Calu3 (cell line): ENCODE data around the gene SNRNP35. TPM values are rescaled to one million over a fixed set of nuclear protein-coding genes. Genes with fewer than 3 reads are reported as not detected.
"Not testable (repeated sequence)": the region's sequence is repeated elsewhere in the genome, so short reads cannot be mapped to it uniquely, and the experiment has no call there.

ENCODE experiments used
- BruUV-seq: library from RNA; stranded (reverse); fragments of 400-500 nt; replicated peaks from 2 replicates; lab custom pipeline; 2021; lab: Mats Ljungman, UMichigan
- CTCF ChIA-PET: fragments of 300-600 bp; sonication (Branson Sonifier 250); formaldehyde crosslinking; loops from one replicate; lab custom pipeline; 2022; ENCODE audit warnings: antibody characterized with exemption; lab: Charles Lee
- DNase-seq: peaks from one replicate; pipeline ENCODE4 v3.0.0; 2022
- H3K27ac Mint-ChIP-seq: one replicate; pipeline ENCODE4 v1.8.0; 2022; ENCODE audit warnings: mixed read lengths; ENCODE audit not compliant: unreplicated experiment
- H3K27me3 Mint-ChIP-seq: one replicate; pipeline ENCODE4 v1.8.0; 2022; ENCODE audit warnings: mixed read lengths; ENCODE audit not compliant: unreplicated experiment
- H3K36me3 Mint-ChIP-seq: one replicate; pipeline ENCODE4 v1.8.0; 2022; ENCODE audit warnings: mild to moderate bottlenecking, moderate library complexity, mixed read lengths; ENCODE audit not compliant: insufficient read depth, unreplicated experiment
- H3K4me1 Mint-ChIP-seq: one replicate; pipeline ENCODE4 v1.8.0; 2022; ENCODE audit warnings: mild to moderate bottlenecking, low read depth, mixed read lengths; ENCODE audit not compliant: unreplicated experiment
- H3K4me3 Mint-ChIP-seq: one replicate; pipeline ENCODE4 v1.8.0; 2022; ENCODE audit warnings: mild to moderate bottlenecking, low read depth, moderate library complexity, mixed read lengths; ENCODE audit not compliant: unreplicated experiment
- H3K9me3 Mint-ChIP-seq: one replicate; pipeline ENCODE4 v1.8.0; 2022; ENCODE audit warnings: low read depth, mixed read lengths; ENCODE audit not compliant: unreplicated experiment
- CTCF ChIP-seq: fragments of 200-600 bp; IDR thresholded peaks from one replicate; pipeline ENCODE4 v1.8.0; 2022; ENCODE audit warnings: antibody characterized with exemption; ENCODE audit not compliant: unreplicated experiment
- intact Hi-C: fragments of 100-400 bp; cut with micrococcal nuclease; formaldehyde crosslinking; loops from one replicate; pipeline ENCODE4 v1.10.0; 2022; ENCODE audit not compliant: unreplicated experiment
- total RNA-seq: library from RNA; stranded (reverse); gene quantifications from 2 replicates; pipeline ENCODE4 v1.2.3, GENCODE V29; 2022

Gene SNRNP35
- total RNA-seq, 1 experiment from 2014 or later = 34.9 TPM

GRCh38 chr12:123449249-123449733 lies 8.6 kb upstream of the SNRNP35 start:
- BruUV-seq = no TSS peak
- intact Hi-C loops = no loop called here
- no peak for DNase-seq
- H3K9me3 Mint-ChIP-seq = no peaks in the 10 kb centered on the region
- H3K4me1 Mint-ChIP-seq = peaks cover 7% of the 10 kb centered on the region
- H3K36me3 Mint-ChIP-seq = no peaks in the 10 kb centered on the region
- H3K27ac Mint-ChIP-seq = no peak overlapping the region
- CTCF ChIA-PET = no interaction called here
- H3K4me3 Mint-ChIP-seq = no peak overlapping the region
- TF ChIP-seq CTCF = no peak
- H3K27me3 Mint-ChIP-seq = no peaks in the 10 kb centered on the region

GRCh38 chr12:123449856-123450255 lies 8.1 kb upstream of the SNRNP35 start:
- Mint-ChIP-seq H3K36me3 (no peaks in the 10 kb centered on the region), H3K27me3 (no peaks in the 10 kb centered on the region), H3K9me3 (no peaks in the 10 kb centered on the region), H3K4me3 (no peak overlapping the region), H3K4me1 (peaks cover 7% of the 10 kb centered on the region), H3K27ac (no peak overlapping the region)
- no TSS peak for BruUV-seq
- no peak for TF ChIP-seq CTCF
- no peak for DNase-seq
- CTCF ChIA-PET = no interaction called here
- intact Hi-C loops = no loop called here

GRCh38 chr12:123450636-123451035 lies 7.3 kb upstream of the SNRNP35 start:
- TF ChIP-seq CTCF = no peak
- Mint-ChIP-seq H3K27ac (no peak overlapping the region), H3K36me3 (no peaks in the 10 kb centered on the region), H3K27me3 (no peaks in the 10 kb centered on the region), H3K4me1 (peaks cover 7% of the 10 kb centered on the region), H3K9me3 (no peaks in the 10 kb centered on the region), H3K4me3 (no peak overlapping the region)
- no peak for DNase-seq
- CTCF ChIA-PET = interaction anchor here (0.6 kb wide), 1 partner anchor 1531 kb away, joined by 3 read pairs; no protein-coding TSS in a partner anchor
- intact Hi-C loops = no loop called here
- no TSS peak for BruUV-seq

GRCh38 chr12:123452276-123452550 lies 5.7 kb upstream of the SNRNP35 start:
- H3K4me3 Mint-ChIP-seq, H3K4me1 Mint-ChIP-seq, H3K36me3 Mint-ChIP-seq, intact Hi-C loops, BruUV-seq, H3K9me3 Mint-ChIP-seq, DNase-seq, H3K27me3 Mint-ChIP-seq: not testable (repeated sequence)
- H3K27ac Mint-ChIP-seq = peak overlapping the region; percentile 27
- CTCF ChIA-PET = interaction anchor here (0.6 to 0.8 kb wide), 6 partner anchors 16 to 812 kb away, joined by 3 to 9 read pairs (median 4); no protein-coding TSS in a partner anchor

DNA sequence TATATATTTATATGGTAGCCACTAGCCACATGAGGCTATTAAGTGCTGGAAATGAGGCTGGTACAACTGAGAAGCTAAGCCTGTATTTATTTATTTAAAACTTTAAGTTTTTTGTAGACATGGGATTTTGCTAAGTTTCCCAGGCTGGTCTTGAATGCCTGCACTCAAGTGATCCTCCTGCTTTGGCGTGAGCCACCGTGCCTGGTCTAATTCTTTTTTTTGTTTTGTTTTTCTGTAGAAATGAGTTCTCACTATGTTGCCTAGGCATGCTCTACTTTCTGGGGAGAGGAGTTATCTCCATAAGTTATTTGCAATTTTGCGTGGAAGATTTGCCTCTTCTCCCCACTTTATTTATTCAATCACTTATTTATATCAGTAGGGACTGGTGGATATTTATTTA lies 4.8 kb upstream of the SNRNP35 start:
- DNase-seq = no peak
- no TSS peak for BruUV-seq

DNA sequence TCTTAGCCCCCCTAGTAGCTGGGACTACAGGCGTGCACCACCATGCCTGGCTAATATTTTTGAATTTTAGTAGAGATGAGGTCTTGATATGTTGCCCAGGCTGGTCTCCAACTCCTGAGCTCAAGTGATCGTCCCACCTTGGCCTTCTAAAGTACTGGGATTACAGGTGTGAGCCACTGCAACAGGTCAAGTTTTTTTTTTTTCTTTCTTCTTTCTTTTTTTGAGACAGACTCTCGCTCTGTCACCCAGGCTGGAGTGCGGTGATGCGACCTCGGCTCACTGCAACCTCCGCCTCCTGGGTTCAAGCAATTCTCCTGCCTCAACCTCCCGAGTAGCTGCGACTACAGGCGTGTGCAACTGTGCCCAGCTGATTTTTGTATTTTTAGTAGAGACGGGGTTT lies 5.2 kb downstream of the SNRNP35 start:
- H3K4me3 Mint-ChIP-seq, DNase-seq, H3K27me3 Mint-ChIP-seq, H3K27ac Mint-ChIP-seq, H3K9me3 Mint-ChIP-seq, BruUV-seq, H3K4me1 Mint-ChIP-seq, intact Hi-C loops: not testable (repeated sequence)
- CTCF ChIA-PET = interaction anchor here (0.6 kb wide), 1 partner anchor 15 kb away, joined by 5 read pairs; no protein-coding TSS in a partner anchor
- H3K36me3 Mint-ChIP-seq = peaks cover 18% of the 10 kb centered on the region

More for the DNA sequence above, 4.8 kb upstream of the SNRNP35 start:
- TF ChIP-seq CTCF = no peak
- intact Hi-C loops = no loop called here
- H3K27ac Mint-ChIP-seq = no peak overlapping the region
- peaks cover 6% of the 10 kb centered on the region for H3K36me3 Mint-ChIP-seq
- H3K9me3 Mint-ChIP-seq = no peaks in the 10 kb centered on the region
- H3K4me3 Mint-ChIP-seq = no peak overlapping the region
- CTCF ChIA-PET = no interaction called here
- H3K4me1 Mint-ChIP-seq = no peaks in the 10 kb centered on the region
- no peaks in the 10 kb centered on the region for H3K27me3 Mint-ChIP-seq
